ENCODE measurements around the gene USP4.
"Not testable (repeated sequence)": the region's sequence is repeated elsewhere in the genome, so short reads cannot be mapped to it uniquely, and the experiment has no call there.

DNA sequence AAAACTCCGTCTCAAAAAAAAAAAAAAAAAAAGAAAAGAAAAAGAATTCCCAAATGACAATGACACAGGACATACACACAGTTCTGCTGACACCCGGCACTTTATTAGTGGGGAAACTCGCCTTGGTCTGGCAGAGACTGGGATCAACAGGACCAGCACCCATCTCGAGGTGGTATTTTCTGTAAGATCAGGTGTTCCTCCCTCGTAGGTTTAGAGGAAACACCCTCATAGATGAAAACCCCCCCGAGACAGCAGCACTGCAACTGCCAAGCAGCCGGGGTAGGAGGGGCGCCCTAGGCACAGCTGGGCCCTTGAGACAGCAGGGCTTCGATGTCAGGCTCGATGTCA lies 17.2 kb upstream of the USP4 start:
- TF ChIP-seq, protein P1, sequence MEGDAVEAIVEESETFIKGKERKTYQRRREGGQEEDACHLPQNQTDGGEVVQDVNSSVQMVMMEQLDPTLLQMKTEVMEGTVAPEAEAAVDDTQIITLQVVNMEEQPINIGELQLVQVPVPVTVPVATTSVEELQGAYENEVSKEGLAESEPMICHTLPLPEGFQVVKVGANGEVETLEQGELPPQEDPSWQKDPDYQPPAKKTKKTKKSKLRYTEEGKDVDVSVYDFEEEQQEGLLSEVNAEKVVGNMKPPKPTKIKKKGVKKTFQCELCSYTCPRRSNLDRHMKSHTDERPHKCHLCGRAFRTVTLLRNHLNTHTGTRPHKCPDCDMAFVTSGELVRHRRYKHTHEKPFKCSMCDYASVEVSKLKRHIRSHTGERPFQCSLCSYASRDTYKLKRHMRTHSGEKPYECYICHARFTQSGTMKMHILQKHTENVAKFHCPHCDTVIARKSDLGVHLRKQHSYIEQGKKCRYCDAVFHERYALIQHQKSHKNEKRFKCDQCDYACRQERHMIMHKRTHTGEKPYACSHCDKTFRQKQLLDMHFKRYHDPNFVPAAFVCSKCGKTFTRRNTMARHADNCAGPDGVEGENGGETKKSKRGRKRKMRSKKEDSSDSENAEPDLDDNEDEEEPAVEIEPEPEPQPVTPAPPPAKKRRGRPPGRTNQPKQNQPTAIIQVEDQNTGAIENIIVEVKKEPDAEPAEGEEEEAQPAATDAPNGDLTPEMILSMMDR (conservative IDR thresholded peaks at IDR 0.05; ENCODE audit: low read depth in 2 of 2) = not testable (repeated sequence)
- TF ChIP-seq EZH2 (IDR thresholded peaks at IDR 0.05; ENCODE audit: low read depth, unreplicated experiment); POLR2AphosphoS5 (IDR thresholded peaks at IDR 0.05; ENCODE audit: low read depth); ZNF331 (CRISPR knock-in tag; IDR thresholded peaks at IDR 0.05; ENCODE audit: low read depth); EZH2phosphoT487 (IDR thresholded peaks at IDR 0.05; ENCODE audit: unreplicated experiment); JUNB (IDR thresholded peaks at IDR 0.05; ENCODE audit: unreplicated experiment); STAT1 (IDR thresholded peaks at IDR 0.05; ENCODE audit: unreplicated experiment); CREB1 (CRISPR knock-in tag; IDR thresholded peaks at IDR 0.05; ENCODE audit: low read depth); ZNF114 (CRISPR knock-in tag; IDR thresholded peaks at IDR 0.05): not testable (repeated sequence)
- TF ChIP-seq, protein P2, sequence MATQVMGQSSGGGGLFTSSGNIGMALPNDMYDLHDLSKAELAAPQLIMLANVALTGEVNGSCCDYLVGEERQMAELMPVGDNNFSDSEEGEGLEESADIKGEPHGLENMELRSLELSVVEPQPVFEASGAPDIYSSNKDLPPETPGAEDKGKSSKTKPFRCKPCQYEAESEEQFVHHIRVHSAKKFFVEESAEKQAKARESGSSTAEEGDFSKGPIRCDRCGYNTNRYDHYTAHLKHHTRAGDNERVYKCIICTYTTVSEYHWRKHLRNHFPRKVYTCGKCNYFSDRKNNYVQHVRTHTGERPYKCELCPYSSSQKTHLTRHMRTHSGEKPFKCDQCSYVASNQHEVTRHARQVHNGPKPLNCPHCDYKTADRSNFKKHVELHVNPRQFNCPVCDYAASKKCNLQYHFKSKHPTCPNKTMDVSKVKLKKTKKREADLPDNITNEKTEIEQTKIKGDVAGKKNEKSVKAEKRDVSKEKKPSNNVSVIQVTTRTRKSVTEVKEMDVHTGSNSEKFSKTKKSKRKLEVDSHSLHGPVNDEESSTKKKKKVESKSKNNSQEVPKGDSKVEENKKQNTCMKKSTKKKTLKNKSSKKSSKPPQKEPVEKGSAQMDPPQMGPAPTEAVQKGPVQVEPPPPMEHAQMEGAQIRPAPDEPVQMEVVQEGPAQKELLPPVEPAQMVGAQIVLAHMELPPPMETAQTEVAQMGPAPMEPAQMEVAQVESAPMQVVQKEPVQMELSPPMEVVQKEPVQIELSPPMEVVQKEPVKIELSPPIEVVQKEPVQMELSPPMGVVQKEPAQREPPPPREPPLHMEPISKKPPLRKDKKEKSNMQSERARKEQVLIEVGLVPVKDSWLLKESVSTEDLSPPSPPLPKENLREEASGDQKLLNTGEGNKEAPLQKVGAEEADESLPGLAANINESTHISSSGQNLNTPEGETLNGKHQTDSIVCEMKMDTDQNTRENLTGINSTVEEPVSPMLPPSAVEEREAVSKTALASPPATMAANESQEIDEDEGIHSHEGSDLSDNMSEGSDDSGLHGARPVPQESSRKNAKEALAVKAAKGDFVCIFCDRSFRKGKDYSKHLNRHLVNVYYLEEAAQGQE (IDR thresholded peaks at IDR 0.05; ENCODE audit: unreplicated experiment) = not testable (repeated sequence)
- TF ChIP-seq, protein P3, sequence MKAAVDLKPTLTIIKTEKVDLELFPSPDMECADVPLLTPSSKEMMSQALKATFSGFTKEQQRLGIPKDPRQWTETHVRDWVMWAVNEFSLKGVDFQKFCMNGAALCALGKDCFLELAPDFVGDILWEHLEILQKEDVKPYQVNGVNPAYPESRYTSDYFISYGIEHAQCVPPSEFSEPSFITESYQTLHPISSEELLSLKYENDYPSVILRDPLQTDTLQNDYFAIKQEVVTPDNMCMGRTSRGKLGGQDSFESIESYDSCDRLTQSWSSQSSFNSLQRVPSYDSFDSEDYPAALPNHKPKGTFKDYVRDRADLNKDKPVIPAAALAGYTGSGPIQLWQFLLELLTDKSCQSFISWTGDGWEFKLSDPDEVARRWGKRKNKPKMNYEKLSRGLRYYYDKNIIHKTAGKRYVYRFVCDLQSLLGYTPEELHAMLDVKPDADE (IDR thresholded peaks at IDR 0.05) = not testable (repeated sequence)

Data from GM23338 (cell line).